ENCODE results near the gene MPHOSPH8. TPM values are rescaled to one million over a fixed set of nuclear protein-coding genes. Genes with fewer than 3 reads are reported as not detected.

Gene MPHOSPH8
- total RNA-seq, 1 donor from 2014 or later: 22.9 TPM

DNA sequence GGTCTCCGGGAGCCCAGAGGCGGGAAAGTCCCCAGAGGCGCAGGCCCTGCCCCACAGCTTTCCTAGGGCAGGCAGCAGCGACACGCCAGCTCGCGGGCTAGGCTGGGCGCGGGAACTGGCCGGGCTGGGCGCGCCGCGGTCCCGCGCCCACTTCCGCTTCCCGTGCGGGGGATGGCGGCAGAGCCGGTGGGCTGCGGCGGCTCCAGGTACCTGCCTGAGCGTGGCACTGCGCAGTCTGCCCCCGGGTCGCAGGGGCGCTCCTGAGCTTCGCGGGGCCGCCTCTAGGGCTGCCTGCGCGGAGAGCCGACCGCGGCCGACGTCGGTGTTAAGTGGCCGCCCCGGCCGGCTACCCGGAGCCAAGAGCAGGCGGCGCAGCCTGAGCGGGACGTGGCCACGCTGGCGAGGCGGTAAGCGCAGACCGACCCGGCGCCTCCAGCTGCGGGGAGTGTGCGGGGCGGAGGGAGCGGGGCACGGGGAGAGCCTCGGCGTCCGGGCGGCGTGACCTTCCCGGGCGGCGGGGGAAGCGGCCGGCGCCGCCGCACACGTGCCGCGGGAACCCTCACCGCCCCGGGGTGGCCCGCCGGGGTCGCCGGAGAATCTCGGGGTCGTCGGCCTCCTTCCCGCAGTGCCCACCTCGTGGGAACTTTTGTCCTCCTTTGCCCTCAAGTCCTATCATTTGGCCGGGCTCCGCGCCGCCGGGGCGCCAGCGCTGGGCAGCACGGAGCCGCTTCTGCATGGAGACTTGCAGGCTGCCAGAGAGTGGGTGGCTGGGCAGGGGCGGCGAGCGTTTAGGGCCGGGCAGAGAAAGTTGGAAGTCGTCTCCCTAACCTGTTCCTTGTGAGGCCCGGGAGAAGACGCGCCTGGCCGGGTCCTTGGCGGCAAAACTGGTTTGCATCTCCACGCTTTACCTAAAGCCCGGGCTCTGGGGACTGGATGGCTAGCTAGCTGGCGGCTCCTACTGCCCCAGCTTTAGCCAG, 31.4 kb upstream of the MPHOSPH8 start:
- peaks cover 5% of the 10 kb centered on the region for H3K79me2 ChIP-seq (ENCODE audit: insufficient read depth, low read length)
- peaks cover 4% of the 10 kb centered on the region for H4K20me1 ChIP-seq (ENCODE audit: insufficient read depth, low read length)
- H2AFZ ChIP-seq (ENCODE audit: low read depth, low read length): peak overlapping the region; percentile 84
- peak; percentile 50 for TF ChIP-seq EZH2 (IDR thresholded peaks at IDR 0.05; ENCODE audit: insufficient read depth, low read length)
- TF ChIP-seq, protein P1, sequence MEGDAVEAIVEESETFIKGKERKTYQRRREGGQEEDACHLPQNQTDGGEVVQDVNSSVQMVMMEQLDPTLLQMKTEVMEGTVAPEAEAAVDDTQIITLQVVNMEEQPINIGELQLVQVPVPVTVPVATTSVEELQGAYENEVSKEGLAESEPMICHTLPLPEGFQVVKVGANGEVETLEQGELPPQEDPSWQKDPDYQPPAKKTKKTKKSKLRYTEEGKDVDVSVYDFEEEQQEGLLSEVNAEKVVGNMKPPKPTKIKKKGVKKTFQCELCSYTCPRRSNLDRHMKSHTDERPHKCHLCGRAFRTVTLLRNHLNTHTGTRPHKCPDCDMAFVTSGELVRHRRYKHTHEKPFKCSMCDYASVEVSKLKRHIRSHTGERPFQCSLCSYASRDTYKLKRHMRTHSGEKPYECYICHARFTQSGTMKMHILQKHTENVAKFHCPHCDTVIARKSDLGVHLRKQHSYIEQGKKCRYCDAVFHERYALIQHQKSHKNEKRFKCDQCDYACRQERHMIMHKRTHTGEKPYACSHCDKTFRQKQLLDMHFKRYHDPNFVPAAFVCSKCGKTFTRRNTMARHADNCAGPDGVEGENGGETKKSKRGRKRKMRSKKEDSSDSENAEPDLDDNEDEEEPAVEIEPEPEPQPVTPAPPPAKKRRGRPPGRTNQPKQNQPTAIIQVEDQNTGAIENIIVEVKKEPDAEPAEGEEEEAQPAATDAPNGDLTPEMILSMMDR (IDR thresholded peaks at IDR 0.05; ENCODE audit: insufficient read depth, low read depth, low read length): no peak
- H3K27ac Mint-ChIP-seq (ENCODE audit: unreplicated experiment): no peak overlapping the region
- H3K4me1 Mint-ChIP-seq (ENCODE audit: low read depth, unreplicated experiment): no peaks in the 10 kb centered on the region
- H3K9ac ChIP-seq (ENCODE audit: low read length): peak overlapping the region; percentile 70
- H3K9me3 ChIP-seq (ENCODE audit: insufficient read depth, low read depth, low read length): no peaks in the 10 kb centered on the region
- H3K4me1 ChIP-seq (ENCODE audit: insufficient read depth, low read length): peaks cover 4% of the 10 kb centered on the region
- peaks cover 36% of the 10 kb centered on the region for H3K27me3 Mint-ChIP-seq (ENCODE audit: low read depth, unreplicated experiment)
- H3K4me3 ChIP-seq (ENCODE audit: insufficient read depth, low read depth, low read length): peak overlapping the region; percentile 61
- no peak for FAIRE-seq
- peak overlapping the region; percentile 70 for H3K4me3 Mint-ChIP-seq (ENCODE audit: unreplicated experiment)
- H3K27me3 ChIP-seq (ENCODE audit: insufficient read depth, low read length): peaks cover 2% of the 10 kb centered on the region
- H3K36me3 Mint-ChIP-seq (ENCODE audit: low read depth, unreplicated experiment): no peaks in the 10 kb centered on the region
- no peak overlapping the region for H3K27ac ChIP-seq (ENCODE audit: low read depth, low read length)
- peak; percentile 31 for DNase-seq (ENCODE audit: low read depth)
- peak overlapping the region; percentile 92 for H3K4me2 ChIP-seq (ENCODE audit: low read length)
- H3K36me3 ChIP-seq (ENCODE audit: insufficient read depth, low read length): no peaks in the 10 kb centered on the region
- H3K9me3 Mint-ChIP-seq (ENCODE audit: unreplicated experiment): peaks cover 1% of the 10 kb centered on the region

DNA sequence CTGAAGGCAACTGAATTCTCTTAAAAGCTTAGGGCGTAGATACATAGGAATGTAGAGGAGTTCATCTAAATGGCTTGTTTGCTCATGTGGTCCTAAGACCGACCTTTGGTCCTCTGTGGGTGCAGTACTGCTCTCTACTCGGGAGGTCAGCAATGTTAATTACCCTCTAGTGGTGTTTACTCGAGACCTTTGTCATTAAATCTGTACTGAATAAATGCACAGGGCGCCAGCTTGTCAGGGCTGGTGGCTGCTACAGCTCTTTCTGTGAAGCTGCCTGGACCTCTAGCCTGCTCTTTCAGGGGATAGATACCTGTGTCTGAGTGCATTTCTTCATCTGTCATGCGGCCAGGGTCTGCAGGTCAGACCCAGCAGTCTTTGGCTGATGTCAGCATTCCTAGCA, 29.2 kb upstream of the MPHOSPH8 start:
- Mint-ChIP-seq H3K4me3 (ENCODE audit: unreplicated experiment) (no peak overlapping the region), H3K4me1 (ENCODE audit: low read depth, unreplicated experiment) (no peaks in the 10 kb centered on the region), H3K27me3 (ENCODE audit: low read depth, unreplicated experiment) (peaks cover 31% of the 10 kb centered on the region), H3K9me3 (ENCODE audit: unreplicated experiment) (peaks cover 1% of the 10 kb centered on the region), H3K27ac (ENCODE audit: unreplicated experiment) (no peak overlapping the region), H3K36me3 (ENCODE audit: low read depth, unreplicated experiment) (no peaks in the 10 kb centered on the region)
- Histone ChIP-seq H3K4me2 (ENCODE audit: low read length) (no peak overlapping the region), H3K9me3 (ENCODE audit: insufficient read depth, low read depth, low read length) (no peaks in the 10 kb centered on the region), H3K27ac (ENCODE audit: low read depth, low read length) (no peak overlapping the region), H3K9ac (ENCODE audit: low read length) (no peak overlapping the region), H3K4me1 (ENCODE audit: insufficient read depth, low read length) (peaks cover 4% of the 10 kb centered on the region), H3K79me2 (ENCODE audit: insufficient read depth, low read length) (peaks cover 5% of the 10 kb centered on the region), H2AFZ (ENCODE audit: low read depth, low read length) (no peak overlapping the region), H3K27me3 (ENCODE audit: insufficient read depth, low read length) (peaks cover 2% of the 10 kb centered on the region), H3K36me3 (ENCODE audit: insufficient read depth, low read length) (no peaks in the 10 kb centered on the region), H4K20me1 (ENCODE audit: insufficient read depth, low read length) (peaks cover 4% of the 10 kb centered on the region), H3K4me3 (ENCODE audit: insufficient read depth, low read depth, low read length) (no peak overlapping the region)
- TF ChIP-seq EZH2 (IDR thresholded peaks at IDR 0.05; ENCODE audit: insufficient read depth, low read length): no peak
- TF ChIP-seq, protein P1 (IDR thresholded peaks at IDR 0.05; ENCODE audit: insufficient read depth, low read depth, low read length): no peak
- FAIRE-seq (no peak), DNase-seq (ENCODE audit: low read depth) (no peak)
